HFFc6 (cell line): ENCODE results near the gene DHX35. TPM values are rescaled to one million over a fixed set of nuclear protein-coding genes. Genes with fewer than 3 reads are reported as not detected.

ENCODE experiments used
- DNase-seq: peaks from one replicate; pipeline ENCODE4 v3.0.0-alpha.2; 2018
- H3K27ac Mint-ChIP-seq: 2 replicates; pipeline ENCODE4 v1.8.0; 2020; ENCODE audit warnings: mild to moderate bottlenecking, mixed read lengths
- H3K27me3 Mint-ChIP-seq: 2 replicates; pipeline ENCODE4 v1.8.0; 2021; ENCODE audit warnings: mild to moderate bottlenecking, moderate library complexity, mixed read lengths; ENCODE audit not compliant: insufficient read depth
- H3K36me3 Mint-ChIP-seq: 2 replicates; pipeline ENCODE4 v1.8.0; 2021; ENCODE audit warnings: low read depth, mixed read lengths
- H3K4me1 Mint-ChIP-seq: 2 replicates; pipeline ENCODE4 v1.8.0; 2020; ENCODE audit warnings: low read depth, mixed read lengths
- H3K4me3 Mint-ChIP-seq: 2 replicates; pipeline ENCODE4 v1.8.0; 2020; ENCODE audit warnings: mild to moderate bottlenecking, moderate library complexity, mixed read lengths
- H3K9me3 Mint-ChIP-seq: 2 replicates; pipeline ENCODE4 v1.8.0; 2020; ENCODE audit warnings: mild to moderate bottlenecking, mixed read lengths
- total RNA-seq, 6 experiments: library from RNA; stranded (reverse); fragmentation: NEBNext Ultra II Directional; extraction: Animal tissue kit (Norgen Biotek cat#: 25700); gene quantifications; 2 replicates in 1 of 6; 3 replicates in 5 of 6; pipeline ENCODE4 v1.2.3, GENCODE V29; 2021
- TF ChIP-seq, protein P1 (sequence below): fragments of 200-600 bp; sonication (generic); IDR thresholded peaks from 2 replicates; pipeline ENCODE4 v1.5.0; 2021; ENCODE audit warnings: antibody characterized with exemption, mild to moderate bottlenecking

The DHX35 gene
- total RNA-seq, 6 experiments from 2014 or later = 5.7 to 7.6 (median 6.8) TPM

DNA sequence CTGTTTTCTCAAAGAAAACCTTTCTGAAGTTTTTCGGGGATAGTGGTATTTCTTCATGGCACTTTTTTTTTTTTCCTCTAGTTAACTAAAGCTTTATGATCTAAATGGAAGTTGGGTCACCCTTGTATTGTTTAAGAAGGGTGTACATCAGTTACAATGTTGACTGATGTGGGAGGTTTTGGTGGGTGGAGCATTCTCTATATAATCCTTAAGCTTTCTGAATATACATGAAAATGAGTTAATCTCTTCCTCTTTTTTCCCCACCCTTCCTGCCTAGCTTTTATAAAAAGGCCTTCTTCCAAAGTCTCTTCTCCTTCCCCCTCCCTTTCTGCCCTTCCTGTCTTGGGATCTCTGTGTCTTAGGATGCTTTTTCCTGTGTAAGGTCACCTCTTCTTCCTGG is 47.2 kb downstream of the DHX35 start:
- H3K27ac Mint-ChIP-seq = no peak overlapping the region
- H3K27me3 Mint-ChIP-seq = no peaks in the 10 kb centered on the region; the same call in 1 of the 2 replicates
- no peak for DNase-seq
- H3K4me3 Mint-ChIP-seq = no peak overlapping the region
- TF ChIP-seq, protein P1, sequence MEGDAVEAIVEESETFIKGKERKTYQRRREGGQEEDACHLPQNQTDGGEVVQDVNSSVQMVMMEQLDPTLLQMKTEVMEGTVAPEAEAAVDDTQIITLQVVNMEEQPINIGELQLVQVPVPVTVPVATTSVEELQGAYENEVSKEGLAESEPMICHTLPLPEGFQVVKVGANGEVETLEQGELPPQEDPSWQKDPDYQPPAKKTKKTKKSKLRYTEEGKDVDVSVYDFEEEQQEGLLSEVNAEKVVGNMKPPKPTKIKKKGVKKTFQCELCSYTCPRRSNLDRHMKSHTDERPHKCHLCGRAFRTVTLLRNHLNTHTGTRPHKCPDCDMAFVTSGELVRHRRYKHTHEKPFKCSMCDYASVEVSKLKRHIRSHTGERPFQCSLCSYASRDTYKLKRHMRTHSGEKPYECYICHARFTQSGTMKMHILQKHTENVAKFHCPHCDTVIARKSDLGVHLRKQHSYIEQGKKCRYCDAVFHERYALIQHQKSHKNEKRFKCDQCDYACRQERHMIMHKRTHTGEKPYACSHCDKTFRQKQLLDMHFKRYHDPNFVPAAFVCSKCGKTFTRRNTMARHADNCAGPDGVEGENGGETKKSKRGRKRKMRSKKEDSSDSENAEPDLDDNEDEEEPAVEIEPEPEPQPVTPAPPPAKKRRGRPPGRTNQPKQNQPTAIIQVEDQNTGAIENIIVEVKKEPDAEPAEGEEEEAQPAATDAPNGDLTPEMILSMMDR = no peak
- peaks cover 6% of the 10 kb centered on the region; the same call in 1 of the 2 replicates for H3K4me1 Mint-ChIP-seq
- H3K36me3 Mint-ChIP-seq = peaks cover 25% of the 10 kb centered on the region
- no peaks in the 10 kb centered on the region for H3K9me3 Mint-ChIP-seq

DNA sequence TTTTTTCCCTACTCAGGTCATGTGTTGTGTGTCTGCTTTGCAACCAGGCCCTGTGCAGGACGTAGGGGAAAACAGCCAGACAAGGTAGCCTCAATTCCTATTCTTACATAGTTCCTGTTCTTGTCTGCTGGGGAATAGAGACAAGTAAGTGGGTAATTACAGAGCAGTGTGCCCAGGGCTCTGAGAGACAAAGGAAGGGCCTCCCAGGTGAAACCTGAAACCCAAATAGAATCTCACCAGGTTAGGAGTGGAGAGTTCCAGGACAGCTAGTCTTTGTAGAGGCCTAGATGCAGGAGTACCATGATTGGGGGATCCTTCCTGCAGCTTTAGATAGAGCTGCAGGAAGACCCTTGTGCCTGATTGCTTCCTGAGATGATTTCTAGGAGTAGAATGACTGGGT is 48.4 kb downstream of the DHX35 start:
- no peak for DNase-seq
- Mint-ChIP-seq H3K4me1 (peaks cover 6% of the 10 kb centered on the region), H3K36me3 (peaks cover 36% of the 10 kb centered on the region), H3K27me3 (no peaks in the 10 kb centered on the region; the same call in 1 of the 2 replicates), H3K4me3 (no peak overlapping the region), H3K27ac (no peak overlapping the region), H3K9me3 (no peaks in the 10 kb centered on the region)
- TF ChIP-seq, protein P1 = no peak

DNA sequence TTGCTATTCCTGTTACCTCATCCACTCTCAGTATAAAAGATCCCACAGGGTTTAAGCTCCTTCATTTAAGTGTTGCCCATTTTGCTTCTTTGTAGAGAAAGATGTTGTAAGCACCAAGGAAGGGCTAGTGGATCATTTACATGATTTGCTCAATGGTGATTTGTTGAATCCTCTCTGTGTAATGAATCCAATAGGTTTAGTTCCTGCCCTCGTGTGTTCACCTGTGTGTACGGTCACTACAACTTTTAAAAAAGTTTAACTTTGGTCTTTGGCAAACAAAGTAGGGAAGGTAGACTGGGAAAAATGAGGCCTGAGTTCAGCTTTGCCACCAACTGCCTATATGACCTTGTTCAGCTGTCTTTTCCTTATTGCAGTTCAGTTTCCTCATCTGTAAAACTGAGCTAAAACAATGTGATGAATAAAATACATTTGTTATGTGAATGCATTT is 51.5 kb downstream of the DHX35 start:
- H3K4me3 Mint-ChIP-seq = no peak overlapping the region
- H3K27me3 Mint-ChIP-seq = no peaks in the 10 kb centered on the region
- H3K36me3 Mint-ChIP-seq = peaks cover 50% of the 10 kb centered on the region
- TF ChIP-seq, protein P1 = no peak
- no peaks in the 10 kb centered on the region for H3K9me3 Mint-ChIP-seq
- peaks cover 12% of the 10 kb centered on the region for H3K4me1 Mint-ChIP-seq
- no peak for DNase-seq
- no peak overlapping the region for H3K27ac Mint-ChIP-seq

DNA sequence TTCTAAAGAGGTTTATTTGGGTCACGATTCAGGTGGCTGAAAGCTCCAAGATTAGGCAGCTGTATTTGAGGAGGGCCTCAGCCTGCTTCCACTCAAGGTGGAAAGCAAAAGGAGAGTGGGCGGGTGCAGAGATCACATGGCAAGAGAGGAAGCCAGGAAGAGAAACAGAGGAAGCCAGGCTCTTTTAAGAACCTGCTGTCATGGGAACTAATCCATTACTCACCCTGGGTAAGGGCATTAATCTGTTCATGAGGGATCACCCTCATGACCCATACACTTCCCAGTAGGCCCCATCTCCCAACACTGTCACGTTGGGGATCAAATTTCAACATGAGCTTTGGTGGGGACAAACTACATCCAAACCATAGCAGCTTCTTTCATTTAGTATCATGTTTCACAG is 53.9 kb downstream of the DHX35 start:
- H3K4me1 Mint-ChIP-seq = peaks cover 12% of the 10 kb centered on the region
- no peak for DNase-seq
- no peaks in the 10 kb centered on the region for H3K27me3 Mint-ChIP-seq
- no peaks in the 10 kb centered on the region for H3K9me3 Mint-ChIP-seq
- H3K4me3 Mint-ChIP-seq = no peak overlapping the region
- H3K27ac Mint-ChIP-seq = no peak overlapping the region
- TF ChIP-seq, protein P1 = no peak
- peaks cover 49% of the 10 kb centered on the region for H3K36me3 Mint-ChIP-seq

GRCh38 chr20:39016506-39016905 is 54.4 kb downstream of the DHX35 start:
- H3K4me3 Mint-ChIP-seq = no peak overlapping the region
- H3K4me1 Mint-ChIP-seq = peaks cover 12% of the 10 kb centered on the region
- DNase-seq = no peak
- peaks cover 49% of the 10 kb centered on the region for H3K36me3 Mint-ChIP-seq
- H3K27ac Mint-ChIP-seq = no peak overlapping the region
- no peaks in the 10 kb centered on the region for H3K27me3 Mint-ChIP-seq
- no peaks in the 10 kb centered on the region for H3K9me3 Mint-ChIP-seq
- TF ChIP-seq, protein P1 = no peak

DNA sequence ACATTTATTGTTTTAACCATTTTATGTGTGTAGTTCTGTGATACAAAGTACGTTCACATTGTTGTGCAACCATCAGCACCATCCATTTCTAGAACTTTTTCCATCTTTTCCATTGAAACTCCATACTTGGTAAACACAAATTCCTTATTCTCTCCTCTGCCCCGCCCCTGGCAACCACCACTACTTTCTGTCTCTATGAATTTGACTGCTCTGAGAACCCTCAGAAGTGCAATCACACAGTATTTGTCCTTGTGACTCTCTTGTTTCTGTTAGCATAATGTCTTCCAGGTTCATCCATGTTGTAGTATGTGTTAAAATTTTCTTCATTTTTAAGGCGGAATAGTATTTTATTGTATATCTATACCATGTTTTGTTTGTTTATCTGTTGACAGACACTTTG is 56.9 kb downstream of the DHX35 start:
- no peak for DNase-seq
- H3K4me1 Mint-ChIP-seq = peaks cover 6% of the 10 kb centered on the region
- TF ChIP-seq, protein P1 = no peak
- H3K4me3 Mint-ChIP-seq = no peak overlapping the region
- peaks cover 49% of the 10 kb centered on the region for H3K36me3 Mint-ChIP-seq
- no peaks in the 10 kb centered on the region for H3K27me3 Mint-ChIP-seq
- no peak overlapping the region for H3K27ac Mint-ChIP-seq
- H3K9me3 Mint-ChIP-seq = no peaks in the 10 kb centered on the region
